Retinal pigment epithelial cell (primary cell): ENCODE data around the gene IQGAP2.
A peak's percentile ranks its signal among the peaks of the same experiment; 100 is the strongest.

Source experiments
- DNase-seq: peaks from one replicate; pipeline ENCODE4 v3.0.0-alpha.2; 2010; ENCODE audit warnings: low read depth
- H3K4me3 ChIP-seq: 2 replicates; pipeline ENCODE4 v1.5.1; 2011; ENCODE audit warnings: mild to moderate bottlenecking, low read length, control low read depth, moderate library complexity
- TF ChIP-seq, protein P1 (sequence below): conservative IDR thresholded peaks from 2 replicates; pipeline ENCODE4 v1.5.1; 2011; ENCODE audit warnings: low read depth, low read length, control low read depth, inconsistent platforms

The IQGAP2 gene

DNA sequence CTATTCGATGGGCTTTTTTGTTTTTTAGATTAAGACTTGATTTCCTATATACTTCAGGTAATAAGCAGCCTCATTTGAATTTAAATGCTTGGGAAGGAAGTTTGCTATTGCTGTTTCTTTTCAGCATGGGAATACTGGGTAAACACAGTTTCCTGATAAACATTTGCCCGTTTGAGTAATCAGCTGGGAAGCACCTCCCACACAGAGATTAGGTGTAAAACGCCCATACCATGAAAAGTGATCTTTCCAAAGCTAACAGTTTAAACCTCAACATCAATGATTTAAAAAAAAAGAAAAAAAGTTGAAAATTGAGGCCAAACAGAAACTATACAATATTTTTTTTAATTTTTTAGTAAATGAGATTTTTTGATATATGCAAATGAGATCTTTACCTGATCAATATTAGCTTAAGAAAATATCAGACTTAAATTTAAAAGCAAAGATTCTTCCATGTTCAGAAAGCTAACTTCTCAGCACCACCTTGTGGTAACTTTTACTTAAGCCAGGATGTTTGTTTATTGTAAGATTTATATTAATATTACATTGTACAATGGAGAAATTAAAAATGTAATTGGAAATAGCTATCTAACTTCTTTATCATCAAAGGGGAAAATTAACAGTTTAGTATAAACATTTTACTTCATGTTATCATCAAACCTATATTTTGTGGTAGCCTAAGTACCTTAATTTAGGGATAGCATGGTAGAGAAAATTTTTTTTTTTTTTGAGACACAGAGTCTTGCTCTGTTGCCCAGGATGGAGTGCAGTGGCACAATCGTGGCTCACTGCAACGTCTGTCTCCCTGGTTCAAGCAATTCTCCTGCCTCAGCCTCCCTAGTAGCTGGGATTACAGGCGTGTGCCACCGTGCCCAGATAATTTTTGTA, 180.3 kb downstream of the IQGAP2 start:
- no peak overlapping the region for H3K4me3 ChIP-seq
- TF ChIP-seq, protein P1, sequence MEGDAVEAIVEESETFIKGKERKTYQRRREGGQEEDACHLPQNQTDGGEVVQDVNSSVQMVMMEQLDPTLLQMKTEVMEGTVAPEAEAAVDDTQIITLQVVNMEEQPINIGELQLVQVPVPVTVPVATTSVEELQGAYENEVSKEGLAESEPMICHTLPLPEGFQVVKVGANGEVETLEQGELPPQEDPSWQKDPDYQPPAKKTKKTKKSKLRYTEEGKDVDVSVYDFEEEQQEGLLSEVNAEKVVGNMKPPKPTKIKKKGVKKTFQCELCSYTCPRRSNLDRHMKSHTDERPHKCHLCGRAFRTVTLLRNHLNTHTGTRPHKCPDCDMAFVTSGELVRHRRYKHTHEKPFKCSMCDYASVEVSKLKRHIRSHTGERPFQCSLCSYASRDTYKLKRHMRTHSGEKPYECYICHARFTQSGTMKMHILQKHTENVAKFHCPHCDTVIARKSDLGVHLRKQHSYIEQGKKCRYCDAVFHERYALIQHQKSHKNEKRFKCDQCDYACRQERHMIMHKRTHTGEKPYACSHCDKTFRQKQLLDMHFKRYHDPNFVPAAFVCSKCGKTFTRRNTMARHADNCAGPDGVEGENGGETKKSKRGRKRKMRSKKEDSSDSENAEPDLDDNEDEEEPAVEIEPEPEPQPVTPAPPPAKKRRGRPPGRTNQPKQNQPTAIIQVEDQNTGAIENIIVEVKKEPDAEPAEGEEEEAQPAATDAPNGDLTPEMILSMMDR: peak; percentile 58
- no peak for DNase-seq

DNA sequence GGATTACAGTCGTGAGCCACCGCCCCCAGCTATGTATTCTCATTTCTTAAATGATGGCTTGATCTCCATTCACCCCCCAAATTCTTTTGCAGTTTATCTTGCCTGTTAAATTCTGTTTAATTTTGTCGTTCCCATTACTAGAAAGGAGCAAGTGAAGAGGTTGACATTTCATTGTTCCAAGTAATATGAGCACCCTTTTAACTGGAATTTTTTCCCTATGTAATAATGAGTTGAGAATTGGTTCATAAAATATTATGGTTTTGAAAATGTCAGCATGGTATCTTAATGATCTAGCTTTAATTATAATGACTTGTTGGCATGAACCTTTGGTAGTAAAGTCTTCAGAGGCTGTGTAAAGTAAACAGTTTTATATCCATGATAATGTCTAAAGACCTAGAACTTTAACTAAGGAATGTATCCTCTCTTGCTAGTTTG, 182.7 kb downstream of the IQGAP2 start:
- no peak for DNase-seq
- TF ChIP-seq, protein P1: no peak
- H3K4me3 ChIP-seq: no peak overlapping the region

DNA sequence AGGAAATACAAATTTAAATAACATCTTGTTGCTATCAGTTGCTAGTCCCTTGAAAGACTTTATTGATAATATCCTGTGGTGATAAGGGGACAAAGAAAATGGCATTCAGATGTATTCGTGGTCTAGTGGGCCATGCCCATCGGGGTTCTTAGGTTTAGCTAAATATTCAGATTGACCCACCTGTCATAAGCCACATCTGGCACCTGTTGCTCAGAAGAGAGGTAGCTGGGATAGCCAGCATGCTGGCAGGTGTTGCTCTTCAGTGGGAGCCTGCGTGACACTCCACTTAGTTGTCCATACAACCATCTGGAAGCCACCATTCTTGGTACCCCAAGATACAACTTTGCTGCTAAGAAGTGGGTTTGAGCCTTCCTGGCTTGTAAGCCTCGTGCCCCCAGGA, 183.4 kb downstream of the IQGAP2 start:
- TF ChIP-seq, protein P1: no peak
- H3K4me3 ChIP-seq: no peak overlapping the region
- DNase-seq: no peak

DNA sequence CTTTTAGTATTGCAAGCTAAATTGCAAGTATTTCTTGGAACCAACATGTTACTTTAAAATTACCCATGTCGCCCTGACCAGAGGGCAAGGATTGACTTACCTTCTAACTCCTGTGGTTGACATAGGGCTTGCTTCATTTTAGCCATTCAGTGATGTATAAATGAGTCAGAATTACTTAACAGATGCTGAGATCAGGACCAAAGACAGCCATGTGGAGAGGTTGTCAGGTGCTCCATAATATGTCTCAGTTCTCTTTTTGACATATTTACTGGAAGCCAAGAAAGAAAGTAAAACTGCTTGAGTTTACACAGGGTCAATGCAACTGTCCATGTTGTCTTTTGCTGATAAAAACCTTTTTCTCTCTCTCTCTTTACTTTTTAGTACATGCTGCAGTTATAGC, 186.9 kb downstream of the IQGAP2 start:
- H3K4me3 ChIP-seq: no peak overlapping the region
- TF ChIP-seq, protein P1: no peak
- DNase-seq: no peak

DNA sequence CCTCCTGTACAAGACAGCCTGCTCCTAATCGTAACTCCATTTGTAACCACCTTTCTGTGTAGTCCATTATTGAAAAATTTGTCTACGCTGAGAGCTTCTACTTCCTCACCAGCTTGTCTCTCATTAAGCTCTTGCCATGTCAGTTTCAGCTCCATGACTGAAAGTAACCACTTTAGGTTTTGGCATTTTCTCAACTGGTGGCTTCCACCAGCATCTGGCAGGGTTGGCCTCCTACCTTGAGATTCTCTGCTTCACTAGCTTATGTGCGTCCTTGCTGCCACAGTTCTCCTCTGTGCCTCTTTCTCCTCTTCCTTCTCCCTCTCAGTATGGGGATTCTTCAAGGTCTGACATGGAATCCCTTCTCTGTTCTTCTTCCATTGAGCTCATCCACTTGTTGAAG, 188.3 kb downstream of the IQGAP2 start:
- TF ChIP-seq, protein P1: no peak
- no peak overlapping the region for H3K4me3 ChIP-seq
- DNase-seq: no peak

DNA sequence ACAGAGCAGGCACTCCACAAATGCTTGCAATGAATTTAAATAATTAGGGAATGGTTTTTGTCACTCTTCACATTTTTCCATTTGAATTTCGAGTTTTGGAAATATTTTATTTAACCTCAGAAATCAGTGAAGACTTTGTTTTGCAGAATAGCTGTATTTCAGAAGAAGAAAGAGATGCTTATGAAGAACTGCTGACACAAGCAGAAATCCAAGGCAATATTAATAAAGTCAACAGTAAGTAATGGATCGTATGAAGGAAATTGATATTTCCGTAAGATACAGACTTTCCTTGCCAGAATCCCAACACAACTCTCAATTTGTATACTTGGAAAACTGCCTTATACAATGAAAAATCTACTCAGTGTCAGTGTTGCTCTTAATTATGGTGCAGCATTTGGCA, 189.6 kb downstream of the IQGAP2 start:
- TF ChIP-seq, protein P1: no peak
- DNase-seq: no peak
- H3K4me3 ChIP-seq: no peak overlapping the region

DNA sequence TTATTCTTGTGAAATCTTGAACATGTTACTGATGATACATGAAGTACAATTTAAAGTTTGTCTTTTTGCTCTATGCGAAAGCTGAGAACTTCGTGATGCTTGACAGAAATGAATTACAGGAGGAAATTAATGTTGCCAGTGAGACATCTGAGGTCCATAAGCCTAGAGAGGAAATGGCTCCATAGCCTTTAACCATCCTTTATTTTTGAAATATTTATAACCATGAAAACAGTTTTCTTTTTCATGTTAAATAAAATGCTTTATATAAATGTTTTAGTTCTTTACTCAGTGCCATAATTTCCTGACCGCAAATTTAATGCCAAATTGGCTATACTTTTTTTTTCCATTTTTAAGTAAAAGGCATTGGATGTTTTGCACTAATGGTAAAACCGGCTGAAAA, 191.0 kb downstream of the IQGAP2 start:
- TF ChIP-seq, protein P1: no peak
- no peak overlapping the region for H3K4me3 ChIP-seq
- DNase-seq: no peak
